Measurements from ENCODE around the gene MGRN1. TPM values are rescaled to one million over a fixed set of nuclear protein-coding genes. Genes with fewer than 3 reads are reported as not detected.

MGRN1 gene
- total RNA-seq, 1 experiment from 2014 or later: 15.4 TPM

GRCh38 chr16:4674926-4675530, 50.4 kb downstream of the MGRN1 start:
- no peak for DNase-seq (ENCODE audit: low spot score)

- DNase-seq (ENCODE audit: low spot score): no peak
Measured at GRCh38 chr16:4675864-4676786, 51.5 kb downstream of the MGRN1 start.

- no peak for DNase-seq (ENCODE audit: low spot score)
Measured at GRCh38 chr16:4676831-4677230, 52.2 kb downstream of the MGRN1 start.

GRCh38 chr16:4677390-4677789, 52.8 kb downstream of the MGRN1 start:
- no peak for DNase-seq (ENCODE audit: low spot score)

DNA sequence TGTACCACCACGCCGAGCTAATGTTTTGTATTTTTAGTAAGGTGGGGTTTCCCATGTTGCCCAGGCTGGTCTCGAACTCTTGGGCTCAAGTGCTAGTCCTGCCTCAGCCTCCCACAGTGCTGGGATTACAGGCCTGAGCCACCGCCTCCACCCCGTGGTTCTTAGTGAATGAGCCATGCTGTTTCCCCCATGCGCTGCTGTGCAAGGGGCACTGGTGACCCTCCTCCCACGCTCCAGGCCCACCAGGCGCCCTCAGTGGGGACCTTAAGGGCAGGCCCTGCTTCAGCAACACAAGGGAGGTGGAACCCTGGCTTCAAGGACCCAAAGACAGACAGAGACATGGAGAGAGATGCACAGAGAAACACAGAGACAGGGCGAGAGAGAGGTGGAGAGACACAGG, 53.4 kb downstream of the MGRN1 start:
- DNase-seq (ENCODE audit: low spot score): no peak

GRCh38 chr16:4678596-4678995, 54.0 kb downstream of the MGRN1 start:
- DNase-seq (ENCODE audit: low spot score): no peak

GRCh38 chr16:4679156-4679849, 54.7 kb downstream of the MGRN1 start:
- DNase-seq (ENCODE audit: low spot score): no peak

DNA sequence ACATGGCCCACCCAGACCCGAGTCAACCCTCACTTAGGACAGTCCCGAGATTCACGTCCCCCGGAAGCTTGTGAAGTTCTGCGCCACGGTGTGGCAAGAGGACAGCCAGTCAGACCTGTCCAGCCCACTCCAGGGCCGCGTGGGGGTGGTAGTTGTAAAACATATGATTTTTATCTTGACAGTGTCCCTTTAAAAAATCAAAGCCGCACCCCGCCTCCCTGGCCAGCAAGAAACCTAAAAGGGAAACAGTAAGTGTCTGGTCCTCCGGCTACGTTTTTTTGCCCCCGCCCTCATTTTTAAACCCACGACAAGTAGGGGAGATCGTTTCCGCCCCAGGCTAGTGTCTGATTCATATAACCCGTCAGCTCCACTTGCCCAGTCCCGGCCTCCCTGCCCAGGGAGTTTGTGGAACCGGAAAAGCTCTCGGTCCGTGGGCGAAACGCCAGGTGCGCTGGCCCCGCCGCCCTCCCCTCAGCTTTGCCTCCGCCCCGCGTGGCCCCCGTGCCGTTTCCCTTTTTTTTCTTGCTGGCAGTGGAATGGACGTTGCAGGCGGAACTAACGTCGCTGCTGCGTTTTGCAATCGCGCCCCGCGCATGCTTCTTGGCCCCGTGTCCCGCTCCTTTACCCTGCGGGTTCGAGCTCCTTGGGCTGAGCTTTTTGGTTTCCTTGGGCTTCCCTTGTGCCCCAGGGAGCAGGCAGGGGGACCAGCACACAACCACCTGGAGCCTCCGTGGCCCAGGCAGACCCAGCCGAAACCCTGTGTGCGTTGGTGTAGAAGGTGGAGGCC, 55.4 kb downstream of the MGRN1 start:
- no peak for DNase-seq (ENCODE audit: low spot score)

DNA sequence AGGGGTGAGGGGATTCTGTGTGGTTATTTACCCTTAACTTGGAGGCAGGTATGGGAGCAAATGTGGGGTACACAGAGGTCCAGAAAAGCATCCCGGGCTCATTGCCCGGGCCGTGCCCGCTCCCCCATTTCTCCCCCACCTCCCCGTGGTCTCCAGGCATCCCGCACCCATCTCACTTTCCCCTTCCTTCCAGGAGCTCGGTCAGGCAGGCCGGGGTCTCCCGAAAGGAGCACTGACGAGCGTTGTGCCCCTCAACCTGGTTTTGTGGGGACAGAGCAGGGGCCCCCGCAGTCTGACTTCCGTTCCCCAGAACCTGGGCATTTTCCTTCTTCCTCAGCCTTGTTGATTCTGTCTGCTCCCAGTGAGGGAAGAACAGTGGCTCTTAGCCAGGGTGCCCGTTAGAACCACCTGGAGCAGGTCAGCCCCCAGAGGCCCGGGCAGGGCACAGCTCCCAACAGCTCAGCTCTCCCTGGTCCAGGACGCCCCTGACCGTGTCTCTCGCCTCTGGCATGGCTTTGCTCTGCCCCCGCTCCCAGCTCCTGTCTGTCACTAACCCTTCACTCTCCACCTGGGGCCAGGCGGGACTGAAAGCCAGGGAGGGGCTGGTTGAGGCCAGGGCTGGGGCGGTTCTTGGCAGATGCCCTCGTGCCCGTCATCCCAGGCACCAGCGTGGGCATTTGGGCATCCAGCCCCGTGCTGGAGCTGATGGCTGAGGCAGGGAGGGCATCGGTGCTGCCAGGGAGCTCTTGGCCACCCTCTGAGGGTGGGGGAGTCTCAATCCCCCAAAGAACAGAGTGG, 56.2 kb downstream of the MGRN1 start:
- no peak for DNase-seq (ENCODE audit: low spot score)

GRCh38 chr16:4681471-4682083, 57.0 kb downstream of the MGRN1 start:
- no peak for DNase-seq (ENCODE audit: low spot score)

GRCh38 chr16:4682084-4682591, 57.5 kb downstream of the MGRN1 start:
- no peak for DNase-seq (ENCODE audit: low spot score)

DNA sequence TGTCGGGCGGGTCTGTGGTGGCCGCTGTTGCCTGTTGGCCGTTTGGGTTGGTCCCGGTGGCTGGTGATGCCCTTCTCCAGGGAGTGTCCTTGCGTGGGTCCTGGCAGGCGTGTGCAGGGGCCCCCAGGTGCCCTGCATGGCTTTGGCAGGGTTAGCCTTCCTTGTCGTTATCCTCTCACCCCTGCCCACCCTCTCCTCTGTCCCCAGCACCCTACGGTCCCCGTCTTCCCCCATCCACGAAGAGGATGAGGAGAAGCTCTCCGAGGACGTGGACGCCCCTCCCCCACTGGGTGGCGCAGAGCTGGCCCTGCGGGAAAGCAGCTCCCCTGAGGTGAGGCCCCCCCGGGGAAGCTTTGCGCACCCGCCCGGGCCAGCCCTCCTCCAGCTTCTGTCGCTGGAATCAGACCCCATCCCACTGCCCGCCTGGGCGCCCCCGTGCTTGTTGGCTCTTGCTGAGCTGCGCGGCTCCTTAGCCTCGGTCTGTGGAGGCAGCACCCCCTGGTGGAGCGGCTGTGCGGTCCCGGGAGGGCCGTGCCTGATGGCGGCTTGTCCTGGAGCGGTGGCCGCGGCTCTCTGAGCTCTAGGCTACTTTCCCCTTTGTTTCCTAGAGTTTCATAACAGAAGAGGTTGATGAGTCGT, 58.1 kb downstream of the MGRN1 start:
- no peak for DNase-seq (ENCODE audit: low spot score)

GRCh38 chr16:4683255-4684057, 58.8 kb downstream of the MGRN1 start:
- DNase-seq (ENCODE audit: low spot score): no peak

DNA sequence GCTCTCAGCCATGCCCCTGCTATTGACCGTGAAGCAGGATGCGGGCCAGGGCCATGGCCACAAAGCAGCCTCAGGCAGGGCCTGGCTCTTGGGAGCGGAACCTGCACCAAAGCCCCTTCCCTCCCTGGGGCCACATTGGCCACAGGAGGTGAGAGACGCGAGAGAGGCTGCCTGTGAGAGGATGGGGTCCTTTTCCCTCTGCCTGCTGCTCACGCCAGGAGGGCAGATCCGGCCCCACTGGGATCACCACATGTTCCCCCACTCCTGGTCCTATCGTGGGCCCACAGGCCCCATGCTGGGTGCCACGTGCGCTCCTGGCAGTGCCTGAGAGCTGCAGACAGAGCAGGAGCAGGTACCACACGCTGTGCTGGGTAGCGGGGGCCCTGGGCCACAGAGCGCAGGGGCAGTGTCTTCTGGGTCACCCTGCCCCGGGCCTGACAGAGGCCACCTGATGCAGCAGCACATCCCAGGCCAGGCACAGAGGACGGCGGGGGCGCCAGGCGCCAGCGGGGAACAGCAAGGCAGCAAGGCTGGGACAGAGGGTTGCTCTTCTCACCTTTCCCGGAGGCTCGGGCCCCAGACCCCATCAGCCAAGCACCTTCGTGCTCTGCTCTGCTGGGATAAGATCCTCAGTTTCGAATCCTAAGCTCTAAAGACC, 59.6 kb downstream of the MGRN1 start:
- DNase-seq (ENCODE audit: low spot score): no peak

GRCh38 chr16:4684763-4685162, 60.1 kb downstream of the MGRN1 start:
- DNase-seq (ENCODE audit: low spot score): no peak

DNA sequence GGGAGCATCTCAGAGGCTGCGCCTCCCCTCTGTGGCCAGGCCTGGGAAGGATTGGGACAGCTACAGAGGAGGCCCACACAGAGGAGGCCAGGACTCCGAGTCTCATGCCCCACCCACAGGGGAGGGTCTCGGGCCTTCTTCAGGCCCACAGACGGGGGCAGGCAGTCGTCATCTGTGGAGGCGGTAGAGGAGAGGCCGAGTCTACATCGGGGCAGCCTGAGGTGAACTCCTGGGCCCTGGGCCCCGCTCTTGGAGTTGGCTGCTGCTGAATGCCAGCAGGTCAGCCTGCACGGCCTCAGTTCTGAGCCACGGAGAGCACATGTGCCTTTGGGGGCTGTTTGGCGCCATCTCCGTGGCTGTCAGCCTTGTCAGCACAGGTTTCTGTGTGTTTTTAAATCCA, 60.7 kb downstream of the MGRN1 start:
- no peak for DNase-seq (ENCODE audit: low spot score)

- no peak for DNase-seq (ENCODE audit: low spot score)
Measured at GRCh38 chr16:4685776-4686496, 61.3 kb downstream of the MGRN1 start.

Measured in H4 (cell line).